ENCODE measurements around the gene PTN.

GRCh38 chr7:137360087-137360679, 16.6 kb upstream of the PTN start:
- TF ChIP-seq EZH2phosphoT487 (IDR thresholded peaks at IDR 0.05; ENCODE audit: borderline replicate concordance): no peak
- TF ChIP-seq CTCF (conservative IDR thresholded peaks at IDR 0.05; ENCODE audit: low read length): no peak
